ENCODE measurements around the gene PGLYRP4.
"Not testable (repeated sequence)": the region's sequence is repeated elsewhere in the genome, so short reads cannot be mapped to it uniquely, and the experiment has no call there.

Gene PGLYRP4

DNA sequence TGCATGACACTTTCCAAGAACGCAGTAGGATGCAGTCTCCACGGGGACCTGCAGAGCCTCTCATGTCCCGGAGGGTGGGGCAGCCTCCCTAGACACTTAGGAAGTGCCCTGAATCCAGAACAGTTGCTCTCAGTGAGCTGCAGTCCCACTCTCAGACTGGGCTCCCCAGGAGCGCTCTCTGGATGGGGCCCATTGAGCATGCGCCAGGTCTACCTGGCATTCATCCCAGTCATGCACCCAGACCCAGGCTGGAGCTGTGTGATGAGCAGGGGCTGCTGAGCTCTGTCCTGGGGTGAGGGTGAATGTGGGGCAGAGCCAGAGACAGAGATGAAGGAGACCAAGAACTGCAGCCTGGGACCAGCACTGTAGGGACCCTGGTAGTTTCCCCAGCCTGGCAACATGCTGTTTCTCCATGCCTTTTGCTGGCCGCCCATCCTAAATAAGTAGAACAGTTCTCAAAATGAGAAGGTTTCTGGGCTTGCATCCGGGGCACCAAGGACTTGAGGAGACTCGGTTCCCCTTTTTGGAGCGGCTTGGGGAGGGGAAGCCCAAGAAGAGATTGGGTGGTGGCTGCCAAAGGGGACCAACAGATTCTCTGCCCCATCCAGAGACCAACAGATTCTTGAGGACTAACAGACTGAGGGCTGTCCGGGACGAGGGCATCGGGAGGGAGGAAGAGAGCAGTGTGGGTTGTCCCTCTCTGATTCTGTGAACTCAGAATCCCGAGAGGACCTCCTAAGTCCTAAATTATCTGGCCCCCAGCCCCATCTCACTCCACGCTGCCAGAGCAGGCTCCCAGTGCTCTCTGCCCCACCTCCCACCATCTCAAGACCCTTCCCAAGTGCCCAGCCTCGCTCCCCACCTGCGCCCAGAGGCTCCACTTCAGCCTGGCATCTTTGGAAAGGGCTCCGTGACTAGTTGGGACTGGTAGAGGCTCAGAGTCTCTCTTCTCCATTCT is 1.0 kb upstream of the PGLYRP4 start:
- Histone ChIP-seq H3F3A (ENCODE audit: low read depth) (no peaks in the 10 kb centered on the region), H3K4me1 (ENCODE audit: insufficient read depth, low read length, poor library complexity, severe bottlenecking) (peaks cover 26% of the 10 kb centered on the region), H3K27me3 (ENCODE audit: insufficient read depth, low read length, poor library complexity, severe bottlenecking) (no peaks in the 10 kb centered on the region), H4K20me1 (ENCODE audit: insufficient read depth, low read length, poor library complexity, severe bottlenecking) (no peaks in the 10 kb centered on the region), H3K9me3 (ENCODE audit: insufficient read depth, low read depth, low read length) (no peaks in the 10 kb centered on the region), H3K9me2 (replicated peaks; ENCODE audit: low read depth, low read length) (no peaks in the 10 kb centered on the region), H3K79me2 (ENCODE audit: insufficient read depth, low read length) (no peaks in the 10 kb centered on the region), H3K9ac (ENCODE audit: low read depth, low read length, poor library complexity, severe bottlenecking) (no peak overlapping the region), H3K4me2 (ENCODE audit: low read depth, low read length, poor library complexity, severe bottlenecking) (no peak overlapping the region), H3K36me3 (ENCODE audit: insufficient read depth, low read length) (no peaks in the 10 kb centered on the region), H3K4me3 (ENCODE audit: low read length, poor library complexity, severe bottlenecking) (no peak overlapping the region), H2AFZ (ENCODE audit: low read length) (no peak overlapping the region)
- no peak for TF ChIP-seq EZH2phosphoT487 (IDR thresholded peaks at IDR 0.05; ENCODE audit: borderline replicate concordance)
- TF ChIP-seq, protein P1, sequence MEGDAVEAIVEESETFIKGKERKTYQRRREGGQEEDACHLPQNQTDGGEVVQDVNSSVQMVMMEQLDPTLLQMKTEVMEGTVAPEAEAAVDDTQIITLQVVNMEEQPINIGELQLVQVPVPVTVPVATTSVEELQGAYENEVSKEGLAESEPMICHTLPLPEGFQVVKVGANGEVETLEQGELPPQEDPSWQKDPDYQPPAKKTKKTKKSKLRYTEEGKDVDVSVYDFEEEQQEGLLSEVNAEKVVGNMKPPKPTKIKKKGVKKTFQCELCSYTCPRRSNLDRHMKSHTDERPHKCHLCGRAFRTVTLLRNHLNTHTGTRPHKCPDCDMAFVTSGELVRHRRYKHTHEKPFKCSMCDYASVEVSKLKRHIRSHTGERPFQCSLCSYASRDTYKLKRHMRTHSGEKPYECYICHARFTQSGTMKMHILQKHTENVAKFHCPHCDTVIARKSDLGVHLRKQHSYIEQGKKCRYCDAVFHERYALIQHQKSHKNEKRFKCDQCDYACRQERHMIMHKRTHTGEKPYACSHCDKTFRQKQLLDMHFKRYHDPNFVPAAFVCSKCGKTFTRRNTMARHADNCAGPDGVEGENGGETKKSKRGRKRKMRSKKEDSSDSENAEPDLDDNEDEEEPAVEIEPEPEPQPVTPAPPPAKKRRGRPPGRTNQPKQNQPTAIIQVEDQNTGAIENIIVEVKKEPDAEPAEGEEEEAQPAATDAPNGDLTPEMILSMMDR (conservative IDR thresholded peaks at IDR 0.05; ENCODE audit: low read length): no peak

DNA sequence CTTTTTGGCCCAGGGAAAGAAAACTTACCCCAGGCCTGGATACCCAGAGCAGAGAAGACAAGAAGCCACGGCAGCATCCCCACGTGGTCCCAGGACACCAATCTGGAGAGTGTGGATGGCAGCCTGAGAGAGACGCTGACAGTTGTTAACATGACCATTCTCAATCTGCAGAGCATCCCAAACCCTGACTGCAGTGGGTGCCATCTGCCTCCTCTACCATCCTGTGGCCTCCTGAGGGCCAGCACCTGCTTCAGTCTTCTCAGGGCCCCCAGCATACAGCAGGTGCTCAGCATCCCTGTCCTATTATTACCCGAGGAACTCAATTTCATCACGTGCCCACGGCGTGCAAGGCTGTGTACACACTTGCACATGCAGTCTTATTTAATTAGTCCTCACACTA is 785 bp downstream of the PGLYRP4 start:
- no peaks in the 10 kb centered on the region for H3K36me3 ChIP-seq (ENCODE audit: insufficient read depth, low read length)
- H3K4me2 ChIP-seq (ENCODE audit: low read depth, low read length, poor library complexity, severe bottlenecking): no peak overlapping the region
- TF ChIP-seq EZH2phosphoT487 (IDR thresholded peaks at IDR 0.05; ENCODE audit: borderline replicate concordance): no peak
- TF ChIP-seq, protein P1 (conservative IDR thresholded peaks at IDR 0.05; ENCODE audit: low read length): no peak
- no peaks in the 10 kb centered on the region for H3K79me2 ChIP-seq (ENCODE audit: insufficient read depth, low read length)
- H3K9me2 ChIP-seq (replicated peaks; ENCODE audit: low read depth, low read length): no peaks in the 10 kb centered on the region
- no peak overlapping the region for H3K9ac ChIP-seq (ENCODE audit: low read depth, low read length, poor library complexity, severe bottlenecking)
- H2AFZ ChIP-seq (ENCODE audit: low read length): no peak overlapping the region
- H3F3A ChIP-seq (ENCODE audit: low read depth): no peaks in the 10 kb centered on the region
- H3K27me3 ChIP-seq (ENCODE audit: insufficient read depth, low read length, poor library complexity, severe bottlenecking): no peaks in the 10 kb centered on the region
- H4K20me1 ChIP-seq (ENCODE audit: insufficient read depth, low read length, poor library complexity, severe bottlenecking): no peaks in the 10 kb centered on the region
- no peaks in the 10 kb centered on the region for H3K9me3 ChIP-seq (ENCODE audit: insufficient read depth, low read depth, low read length)
- H3K4me3 ChIP-seq (ENCODE audit: low read length, poor library complexity, severe bottlenecking): no peak overlapping the region
- H3K4me1 ChIP-seq (ENCODE audit: insufficient read depth, low read length, poor library complexity, severe bottlenecking): peaks cover 43% of the 10 kb centered on the region

GRCh38 chr1:153347049-153347448 is 1.6 kb downstream of the PGLYRP4 start:
- not testable (repeated sequence) for H3K4me3 ChIP-seq (ENCODE audit: low read length, poor library complexity, severe bottlenecking); H3K4me2 ChIP-seq (ENCODE audit: low read depth, low read length, poor library complexity, severe bottlenecking); H3K9me3 ChIP-seq (ENCODE audit: insufficient read depth, low read depth, low read length); H3K9ac ChIP-seq (ENCODE audit: low read depth, low read length, poor library complexity, severe bottlenecking); H3F3A ChIP-seq (ENCODE audit: low read depth); H3K36me3 ChIP-seq (ENCODE audit: insufficient read depth, low read length); H3K27me3 ChIP-seq (ENCODE audit: insufficient read depth, low read length, poor library complexity, severe bottlenecking); H3K79me2 ChIP-seq (ENCODE audit: insufficient read depth, low read length); H3K9me2 ChIP-seq (replicated peaks; ENCODE audit: low read depth, low read length); H2AFZ ChIP-seq (ENCODE audit: low read length); H4K20me1 ChIP-seq (ENCODE audit: insufficient read depth, low read length, poor library complexity, severe bottlenecking)
- peaks cover 51% of the 10 kb centered on the region for H3K4me1 ChIP-seq (ENCODE audit: insufficient read depth, low read length, poor library complexity, severe bottlenecking)
